Stimulated activated CD4-positive, alpha-beta T cell treated with anti-CD3 and anti-CD28 coated beads, Interleukin-2, amount 100 ng/mL, for 4 hours (primary cell): Measurements from ENCODE around the gene FAM174B.

ENCODE experiments used
- DNase-seq: peaks from one replicate; pipeline ENCODE4 v3.0.0-alpha.2; 2020; ENCODE audit warnings: low read depth

FAM174B gene

GRCh38 chr15:92664178-92664900 is 8.8 kb upstream of the FAM174B start:
- DNase-seq = no peak

- DNase-seq = no peak
Observed at GRCh38 chr15:92663250-92663951, 7.8 kb upstream of the FAM174B start.

DNA sequence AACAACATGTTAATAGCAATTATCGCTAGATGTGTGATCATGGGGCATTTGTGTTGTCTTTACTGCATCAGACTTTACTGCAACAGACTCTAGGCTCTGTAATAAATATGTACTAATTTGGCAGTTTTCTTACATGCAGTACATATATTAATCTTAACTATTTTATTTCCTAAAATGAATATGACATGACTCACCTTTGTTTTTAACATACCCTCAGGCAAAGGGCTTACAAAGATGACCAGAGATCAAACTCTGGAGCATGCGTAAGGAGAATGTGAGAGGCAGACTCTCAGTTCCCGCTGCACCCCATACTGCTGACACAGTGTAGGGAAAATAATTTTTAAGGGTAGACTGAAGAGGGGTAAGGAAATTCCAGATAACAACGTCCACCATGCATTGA is 7.2 kb upstream of the FAM174B start:
- DNase-seq = no peak

GRCh38 chr15:92661956-92662355 is 6.4 kb upstream of the FAM174B start:
- DNase-seq = no peak

- DNase-seq = no peak
Observed at GRCh38 chr15:92661069-92661468, 5.5 kb upstream of the FAM174B start.

DNA sequence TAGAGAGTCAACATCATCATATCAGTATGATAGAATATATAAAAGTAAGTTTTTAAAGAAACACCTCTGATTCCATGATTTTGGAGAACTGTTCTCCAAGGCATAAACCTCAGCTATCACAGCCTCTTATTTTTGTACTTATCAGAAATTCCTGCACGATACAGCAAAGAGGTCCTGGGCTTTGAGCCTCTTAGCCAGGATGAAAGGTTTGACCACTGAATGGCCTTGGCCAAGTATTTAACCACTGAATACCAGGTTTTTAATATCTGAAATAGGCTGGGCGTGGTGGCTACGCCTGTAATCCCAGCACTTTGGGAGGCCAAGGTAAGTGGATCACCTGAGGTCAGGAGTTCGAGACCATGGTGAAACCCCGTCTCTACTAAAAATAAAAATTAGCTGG is 1.9 kb upstream of the FAM174B start:
- DNase-seq = no peak

DNA sequence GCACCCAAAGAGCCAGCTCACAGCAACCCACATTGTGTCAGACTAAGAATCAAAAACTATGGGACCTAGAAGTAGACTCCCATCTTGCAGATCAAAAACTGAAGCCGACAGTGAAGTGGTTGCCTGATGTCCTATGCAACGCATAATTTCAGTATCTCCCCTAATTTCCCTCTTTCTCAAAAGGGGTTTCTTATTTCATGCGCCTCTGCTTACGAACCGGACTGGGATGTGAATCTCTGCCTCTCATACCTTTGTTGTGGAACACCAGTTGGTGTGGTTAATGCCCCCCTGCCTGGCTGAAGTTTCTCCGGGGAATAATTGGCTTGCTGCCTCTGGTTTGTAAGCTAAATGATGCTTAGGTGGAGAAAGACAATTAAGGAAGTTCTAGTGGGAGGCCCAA is 514 bp upstream of the FAM174B start:
- DNase-seq = no peak

GRCh38 chr15:92654662-92655061 is 913 bp downstream of the FAM174B start:
- no peak for DNase-seq

DNA sequence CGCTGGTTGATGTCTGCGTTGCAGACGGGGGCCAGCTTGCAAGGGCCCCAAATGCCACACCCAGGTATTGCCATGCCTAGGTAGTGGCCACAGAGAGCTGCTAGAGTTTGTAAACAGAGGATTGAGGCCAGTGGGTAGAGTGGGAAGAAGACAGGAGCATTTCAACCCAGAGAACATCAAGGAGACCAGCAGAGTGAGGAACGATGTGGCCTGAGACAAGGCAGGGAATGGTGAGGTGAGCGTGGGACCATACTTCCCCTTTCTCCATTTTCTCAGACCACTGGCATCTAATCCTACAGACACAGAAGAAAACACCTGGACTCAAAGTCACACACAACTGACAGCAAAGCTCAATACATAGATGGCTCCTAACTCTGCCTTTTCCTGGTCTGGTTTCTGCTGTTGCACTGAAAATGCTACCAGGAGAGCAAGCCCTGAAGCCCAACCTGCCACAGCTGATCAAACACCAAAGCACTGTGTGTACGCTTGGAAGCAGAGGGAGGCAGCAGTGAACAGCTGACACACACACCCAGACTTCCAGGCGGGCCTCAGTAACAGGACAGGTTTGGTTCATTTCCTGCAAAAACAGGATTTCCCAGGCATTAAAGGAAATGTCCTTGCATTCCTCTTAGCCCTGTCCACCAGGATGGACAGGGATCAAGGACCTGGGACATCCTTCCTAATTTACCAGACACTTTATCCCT is 1.6 kb downstream of the FAM174B start:
- DNase-seq = no peak

DNA sequence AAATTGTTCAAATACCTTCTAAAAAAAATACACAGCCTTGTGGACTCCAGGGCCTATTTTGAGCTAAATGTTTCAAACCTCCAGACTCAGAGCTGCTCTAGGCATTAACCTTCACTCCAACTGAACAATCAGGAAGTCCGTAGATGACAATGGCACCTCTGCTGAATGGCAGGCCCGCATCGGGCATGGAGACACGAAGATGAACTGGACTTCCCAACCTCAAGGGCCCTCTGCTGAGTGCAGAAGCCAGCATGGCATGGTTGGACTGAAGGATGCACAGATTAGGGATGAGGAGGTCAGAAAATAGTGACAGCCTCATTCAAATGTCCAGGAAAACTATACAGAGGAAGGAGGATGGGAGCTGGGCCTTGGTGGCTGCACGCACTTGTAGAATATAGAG is 2.2 kb downstream of the FAM174B start:
- no peak for DNase-seq

DNA sequence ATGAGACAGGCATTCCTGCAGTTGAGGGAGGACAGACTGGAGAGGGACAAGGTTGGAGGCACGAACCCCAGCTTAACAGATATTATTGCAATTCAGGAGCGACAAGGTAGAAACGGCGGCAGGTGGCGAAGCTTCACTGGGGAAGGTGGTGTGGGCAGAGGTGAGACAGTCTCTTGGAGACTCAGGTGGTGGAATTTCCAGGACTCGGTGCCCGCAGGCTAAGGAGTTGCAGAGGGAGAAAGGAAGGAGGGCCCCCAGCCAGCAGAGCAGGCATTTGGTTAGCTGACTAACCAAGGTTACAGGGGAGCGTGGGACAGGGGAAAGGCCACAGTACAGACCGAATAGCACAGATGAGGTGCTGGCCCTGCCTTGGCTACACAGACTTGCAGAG is 3.0 kb downstream of the FAM174B start:
- no peak for DNase-seq

DNA sequence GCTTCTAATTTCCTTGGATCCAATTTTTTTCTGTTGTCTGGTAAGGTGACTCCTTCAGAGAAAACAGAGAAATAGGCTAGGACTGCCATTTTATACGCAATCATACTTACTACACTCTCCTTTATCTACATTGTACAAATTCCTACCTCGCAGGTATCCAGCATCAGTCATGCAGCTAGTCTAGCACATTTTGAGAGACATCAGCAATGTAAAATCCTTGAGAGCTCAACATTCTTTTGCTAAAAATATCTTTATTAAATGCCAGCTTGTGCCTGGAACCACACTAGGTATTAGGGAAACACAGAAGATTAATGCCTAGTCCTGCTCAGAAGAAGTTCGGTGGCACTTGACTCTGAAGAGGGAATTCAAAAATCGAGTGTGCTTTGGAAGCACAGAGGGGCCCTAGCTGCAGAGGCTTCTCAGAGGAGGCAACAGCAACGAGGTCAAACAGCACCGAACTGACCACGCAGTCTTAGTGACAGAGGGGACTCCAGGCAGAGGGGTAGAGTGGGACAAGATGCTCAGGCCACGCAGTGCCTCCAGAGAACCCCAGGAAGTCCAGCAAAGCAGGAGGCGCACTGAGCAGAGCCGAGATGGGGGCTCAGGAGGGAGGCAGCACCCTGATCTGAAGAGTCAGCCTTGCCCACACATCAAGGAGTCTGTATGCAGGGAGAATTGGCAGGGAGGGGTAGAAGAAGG is 3.5 kb downstream of the FAM174B start:
- DNase-seq = no peak

GRCh38 chr15:92650966-92651365 is 4.6 kb downstream of the FAM174B start:
- DNase-seq = no peak

DNA sequence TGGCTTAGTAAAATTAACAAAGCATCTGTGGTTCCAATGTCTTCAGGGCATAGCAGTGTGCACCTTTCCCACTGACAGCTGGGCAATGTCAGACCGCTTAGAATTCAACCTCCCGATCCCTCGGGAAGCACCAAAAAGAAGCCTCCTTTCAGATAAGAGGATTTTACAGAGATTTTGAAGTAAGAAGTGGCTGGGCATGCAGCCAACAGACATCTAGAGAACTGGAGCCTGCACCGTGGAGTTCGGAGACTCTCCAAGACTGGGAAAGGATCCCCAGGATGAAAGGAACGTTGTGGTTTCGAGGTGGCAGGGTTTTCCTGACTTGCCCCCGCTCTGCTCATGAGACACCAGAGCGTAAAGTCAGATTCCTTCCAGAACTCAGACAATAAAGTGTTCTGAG is 5.3 kb downstream of the FAM174B start:
- no peak for DNase-seq

- DNase-seq = no peak
Observed at GRCh38 chr15:92648190-92648875, 7.2 kb downstream of the FAM174B start.

DNA sequence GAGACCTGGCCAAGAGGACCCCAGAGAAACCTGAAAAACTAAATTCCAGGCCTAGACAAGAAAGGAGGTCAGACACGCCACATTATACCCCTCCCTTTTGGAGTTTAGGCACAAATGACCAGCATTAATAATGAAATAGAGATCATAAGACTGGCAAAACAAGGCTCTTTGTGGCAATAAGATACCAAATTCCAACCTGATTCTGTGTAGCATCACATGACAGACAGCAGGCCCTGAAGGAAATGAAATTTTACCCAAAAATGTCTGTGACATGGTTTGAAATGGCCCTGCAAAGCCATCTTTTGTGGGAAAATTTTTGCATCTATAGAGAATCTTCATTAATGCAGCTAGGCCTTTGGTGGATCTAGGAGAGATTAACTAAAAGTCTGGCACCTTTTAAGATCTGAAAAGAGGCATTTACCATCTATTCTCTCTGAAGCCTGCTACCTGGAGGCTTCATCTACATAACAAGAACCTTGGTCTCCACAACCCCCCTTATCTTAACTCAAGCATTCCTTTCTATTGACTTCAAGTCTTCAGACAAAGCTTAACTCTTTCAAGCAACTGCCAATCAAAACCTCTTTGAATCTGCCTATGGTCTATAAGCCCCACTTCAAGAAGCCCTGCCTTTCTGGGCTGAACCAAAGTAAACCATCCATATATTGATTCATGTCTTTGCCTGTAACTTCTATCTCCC is 8.0 kb downstream of the FAM174B start:
- DNase-seq = no peak

DNA sequence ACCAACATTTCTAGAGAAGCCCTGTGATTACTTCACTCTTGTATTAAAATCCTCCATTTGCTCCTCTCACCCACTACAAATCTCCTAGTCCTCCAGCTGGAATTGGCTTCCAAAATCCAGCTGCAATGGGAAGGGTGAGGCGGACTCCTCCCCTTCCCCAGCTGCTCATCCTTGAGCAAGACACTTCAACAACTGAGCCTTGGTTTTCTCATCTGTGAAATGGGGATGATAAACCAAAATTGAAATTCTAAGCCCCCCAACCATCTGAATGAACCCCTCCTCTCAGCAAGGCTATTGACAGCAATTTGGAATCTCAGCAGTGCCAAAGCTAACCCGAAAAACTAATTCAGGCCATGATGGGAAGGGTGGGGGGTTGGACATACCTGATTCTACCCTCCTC is 9.4 kb downstream of the FAM174B start:
- DNase-seq = no peak

DNA sequence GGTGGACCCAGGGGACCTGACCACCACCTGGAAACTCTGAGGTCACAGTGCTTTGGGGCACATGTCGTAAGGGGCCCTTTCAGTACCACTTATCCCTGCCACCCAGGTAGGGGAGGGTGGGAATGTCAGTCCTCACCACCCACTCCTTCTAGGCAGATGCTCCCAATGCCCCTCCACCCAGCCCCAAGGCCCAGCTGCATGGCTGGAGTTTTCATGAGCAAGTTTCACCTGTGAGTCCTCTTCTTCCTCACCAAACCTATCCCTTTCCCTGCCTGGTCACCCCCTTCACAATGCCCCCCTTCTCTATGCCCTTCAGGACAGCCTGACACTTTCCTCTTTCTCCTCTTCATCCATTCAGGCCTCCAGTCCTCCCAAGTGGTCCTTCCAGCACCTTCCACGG is 9.8 kb downstream of the FAM174B start:
- no peak for DNase-seq

- DNase-seq = no peak
Observed at GRCh38 chr15:92645051-92645631, 10.4 kb downstream of the FAM174B start.

- DNase-seq = no peak
Observed at GRCh38 chr15:92643849-92644815, 11.4 kb downstream of the FAM174B start.
